IMR-90 (cell line): ENCODE measurements around the gene EEF1B2. TPM values are rescaled to one million over a fixed set of nuclear protein-coding genes. Genes with fewer than 3 reads are reported as not detected.

Source experiments
- ATAC-seq: fragments of 200-7000 bp; cut with Tn5 transposase; 2 replicates; pipeline ENCODE4 v1.9.1; 2020; ENCODE audit warnings: low read depth, mild to moderate bottlenecking, moderate library complexity
- BruUV-seq: library from RNA; stranded (reverse); fragments of 400-500 nt; replicated peaks from 2 replicates; lab custom pipeline; 2021; lab: Mats Ljungman, UMichigan
- CTCF ChIA-PET: fragments of 300-600 bp; formaldehyde crosslinking; extraction: SDS; loops from one replicate; lab custom pipeline; 2021; ENCODE audit warnings: antibody characterized with exemption; lab: Yijun Ruan, JAX
- POLR2A ChIA-PET: fragments of 300-600 bp; sonication (Branson Sonifier 250); formaldehyde crosslinking; loops from one replicate; lab custom pipeline; 2022; ENCODE audit warnings: antibody characterized with exemption; ENCODE audit not compliant: unreplicated experiment; lab: Charles Lee
- DNase-seq: peaks from one replicate; pipeline ENCODE4 v3.0.0; 2013
- H2AFZ ChIP-seq: replicated peaks from 2 replicates; pipeline ENCODE3; 2013; ENCODE audit warnings: low read length, mild to moderate bottlenecking; ENCODE audit not compliant: poor library complexity
- H2AK5ac ChIP-seq: 2 replicates; pipeline ENCODE4 v1.6.1; 2013; ENCODE audit warnings: low read depth, low read length, inconsistent platforms
- H2AK9ac ChIP-seq: replicated peaks from 2 replicates; pipeline ENCODE3; 2013; ENCODE audit warnings: mild to moderate bottlenecking, low read depth, low read length, moderate library complexity; ENCODE audit not compliant: poor library complexity
- H2BK120ac ChIP-seq: 2 replicates; pipeline ENCODE4 v1.6.1; 2013; ENCODE audit warnings: low read depth, low read length, inconsistent platforms
- H2BK15ac ChIP-seq: 3 replicates; pipeline ENCODE4 v1.6.1; 2013; ENCODE audit warnings: low read depth, low read length, inconsistent platforms
- H2BK20ac ChIP-seq: 2 replicates; pipeline ENCODE4 v1.6.1; 2013; ENCODE audit warnings: low read depth, mild to moderate bottlenecking, inconsistent platforms, low read length, moderate library complexity
- H2BK5ac ChIP-seq: 2 replicates; pipeline ENCODE4 v1.6.1; 2013; ENCODE audit warnings: mild to moderate bottlenecking, low read depth, low read length, inconsistent platforms; ENCODE audit not compliant: poor library complexity, severe bottlenecking
- H3K14ac ChIP-seq: replicated peaks from 2 replicates; pipeline ENCODE4 v1.6.1; 2013; ENCODE audit warnings: low read depth, low read length, inconsistent platforms
- H3K18ac ChIP-seq: 2 replicates; pipeline ENCODE4 v1.6.1; 2013; ENCODE audit warnings: low read depth, low read length, control low read depth
- H3K23ac ChIP-seq: 2 replicates; pipeline ENCODE4 v1.6.1; 2013; ENCODE audit warnings: low read depth, low read length, inconsistent platforms
- H3K27ac ChIP-seq: 2 replicates; pipeline ENCODE4 v1.5.1; 2013; ENCODE audit warnings: mild to moderate bottlenecking, control low read depth, low read length; ENCODE audit not compliant: insufficient read depth
- H3K27me3 ChIP-seq: 2 replicates; pipeline ENCODE4 v1.6.1; 2013; ENCODE audit warnings: low read length; ENCODE audit not compliant: control insufficient read depth, insufficient read depth
- H3K36me3 ChIP-seq: 2 replicates; pipeline ENCODE4 v1.6.1; 2013; ENCODE audit warnings: low read length, mixed read lengths; ENCODE audit not compliant: control insufficient read depth, insufficient read depth
- H3K4ac ChIP-seq: 2 replicates; pipeline ENCODE4 v1.6.1; 2013; ENCODE audit warnings: low read depth, low read length, inconsistent platforms
- H3K4me1 ChIP-seq: 2 replicates; pipeline ENCODE4 v1.6.1; 2013; ENCODE audit warnings: low read length, mixed read lengths; ENCODE audit not compliant: control insufficient read depth, insufficient read depth
- H3K4me2 ChIP-seq: 2 replicates; pipeline ENCODE4 v1.6.1; 2013; ENCODE audit warnings: low read depth, mild to moderate bottlenecking, control low read depth, low read length, moderate library complexity
- H3K4me3 ChIP-seq: 2 replicates; pipeline ENCODE4 v1.5.1; 2013; ENCODE audit warnings: low read depth, mild to moderate bottlenecking, control low read depth, low read length, moderate library complexity; ENCODE audit not compliant: insufficient read depth
- H3K56ac ChIP-seq: 2 replicates; pipeline ENCODE4 v1.6.1; 2013; ENCODE audit warnings: low read length, inconsistent platforms; ENCODE audit not compliant: insufficient read depth; ENCODE audit errors: extremely low read depth
- H3K79me1 ChIP-seq, 2 experiments: 2 replicates each; pipeline ENCODE4 v1.6.1; 2013; ENCODE audit warnings: low read length in 2 of 2, inconsistent platforms in 1 of 2, low read depth in 1 of 2
- H3K9ac ChIP-seq: 2 replicates; pipeline ENCODE4 v1.6.1; 2013; ENCODE audit warnings: low read depth, low read length, control low read depth
- H3K9me1 ChIP-seq: 2 replicates; pipeline ENCODE4 v1.6.1; 2013; ENCODE audit warnings: low read length, inconsistent platforms; ENCODE audit not compliant: insufficient read depth
- H3K9me3 ChIP-seq: 2 replicates; pipeline ENCODE4 v1.6.1; 2013; ENCODE audit warnings: low read length; ENCODE audit not compliant: control insufficient read depth, insufficient read depth
- H4K20me1 ChIP-seq: 2 replicates; pipeline ENCODE4 v1.6.1; 2013; ENCODE audit warnings: low read length, inconsistent platforms; ENCODE audit not compliant: insufficient read depth
- H4K5ac ChIP-seq: 2 replicates; pipeline ENCODE4 v1.6.1; 2013; ENCODE audit warnings: mild to moderate bottlenecking, low read depth, low read length, control low read depth
- H4K8ac ChIP-seq, 2 experiments: 2 replicates each; pipeline ENCODE4 v1.6.1; 2013; ENCODE audit warnings: low read depth in 2 of 2, low read length in 2 of 2, control low read depth in 1 of 2, inconsistent platforms in 1 of 2
- H4K91ac ChIP-seq: 2 replicates; pipeline ENCODE4 v1.6.1; 2013; ENCODE audit warnings: low read depth, low read length, inconsistent platforms; ENCODE audit not compliant: insufficient read depth
- BHLHE40 ChIP-seq: fragments of 150-350 bp; IDR thresholded peaks from 2 replicates; pipeline ENCODE4 v1.6.1; 2016; ENCODE audit warnings: mild to moderate bottlenecking, low read depth, low read length
- MAZ ChIP-seq: IDR thresholded peaks from 2 replicates; pipeline ENCODE4 v1.6.1; 2012; ENCODE audit warnings: low read depth, mild to moderate bottlenecking, low read length, improper control_type of control experiment, moderate library complexity, borderline replicate concordance
- MXI1 ChIP-seq: IDR thresholded peaks from 2 replicates; pipeline ENCODE4 v1.6.1; 2012; ENCODE audit warnings: low read depth, mild to moderate bottlenecking, low read length, moderate library complexity, borderline replicate concordance
- RFX5 ChIP-seq: IDR thresholded peaks from 2 replicates; pipeline ENCODE4 v1.8.0; 2012; ENCODE audit warnings: low read depth, mild to moderate bottlenecking, low read length, moderate library complexity
- WGBS, 2 experiments: methylation state at CpG; one replicate each; pipeline versions ENCODE4 v1.1.5 to v1.1.7; 2013; ENCODE audit warnings: missing lambda C conversion rate in 2 of 2; ENCODE audit not compliant: insufficient read length in 1 of 2; ENCODE audit errors: extremely low coverage in 2 of 2; 5-methylcytosine and 5-hydroxymethylcytosine counted together
- dilution Hi-C: fragments of 300-500 bp; cut with HindIII; formaldehyde crosslinking; loops from one replicate; pipeline ENCODE4 v1.14.3; 2018; ENCODE audit warnings: low sequenced_read_pairs; ENCODE audit not compliant: unreplicated experiment
- in situ Hi-C: fragments of 300-500 bp; cut with MboI; formaldehyde crosslinking; loops from 3 replicates; pipeline ENCODE4 v1.14.3; 2019; ENCODE audit warnings: low sequenced_read_pairs, inconsistent platforms, mixed read lengths
- intact Hi-C: fragments of 100-400 bp; cut with micrococcal nuclease; formaldehyde crosslinking; loops from 2 replicates; pipeline ENCODE4 v1.10.0; 2022
- polyA plus RNA-seq, 3 experiments: library from polyadenylated mRNA; depleted of rRNA; stranded (reverse); fragments of >200 nt; gene quantifications; 2 replicates each; pipeline ENCODE4 v1.2.3, GENCODE V29; 2012; ENCODE audit warnings: low replicate concordance in 1 of 3
- total RNA-seq: library from RNA; depleted of rRNA; stranded (reverse); fragments of >200 nt; gene quantifications from 2 replicates; pipeline ENCODE4 v1.2.3, GENCODE V29; 2012
- TF ChIP-seq, protein P1 (sequence below): fragments of 150-350 bp; IDR thresholded peaks from 2 replicates; pipeline ENCODE4 v1.6.1; 2017; ENCODE audit warnings: mild to moderate bottlenecking, antibody characterized with exemption, low read length, low read depth

EEF1B2 gene
- total and polyA plus RNA-seq, 2 of the 4 experiments (the other 2 are of a cell fraction), result 574 to 751 TPM

DNA sequence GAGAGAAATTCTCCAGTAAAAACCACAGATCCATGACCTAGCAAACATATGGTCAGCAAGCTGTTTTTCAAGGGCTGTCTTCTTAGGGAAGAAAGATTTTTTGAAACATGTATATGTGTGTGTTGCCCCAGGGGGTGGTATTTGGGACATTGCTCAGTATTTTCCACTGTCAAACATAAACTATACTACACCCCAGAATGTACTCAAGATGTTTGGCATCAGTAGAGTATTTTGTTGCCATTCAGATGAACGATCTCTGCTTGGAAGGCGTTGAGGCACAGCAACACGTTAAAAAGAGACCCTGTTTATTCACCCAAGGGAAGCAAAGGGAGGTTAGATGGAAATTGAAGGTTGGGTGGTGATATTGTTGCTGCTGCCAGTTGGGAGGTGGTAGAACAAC lies 30.0 kb downstream of the EEF1B2 start:
- DNase-seq, result no peak
- H3K4ac ChIP-seq, result no peak overlapping the region
- no peak overlapping the region for H3K4me2 ChIP-seq
- H4K5ac ChIP-seq, result no peak overlapping the region
- no TSS peak for BruUV-seq
- H2AK5ac ChIP-seq, result no peak overlapping the region
- TF ChIP-seq MAZ, result no peak
- TF ChIP-seq, protein P1, sequence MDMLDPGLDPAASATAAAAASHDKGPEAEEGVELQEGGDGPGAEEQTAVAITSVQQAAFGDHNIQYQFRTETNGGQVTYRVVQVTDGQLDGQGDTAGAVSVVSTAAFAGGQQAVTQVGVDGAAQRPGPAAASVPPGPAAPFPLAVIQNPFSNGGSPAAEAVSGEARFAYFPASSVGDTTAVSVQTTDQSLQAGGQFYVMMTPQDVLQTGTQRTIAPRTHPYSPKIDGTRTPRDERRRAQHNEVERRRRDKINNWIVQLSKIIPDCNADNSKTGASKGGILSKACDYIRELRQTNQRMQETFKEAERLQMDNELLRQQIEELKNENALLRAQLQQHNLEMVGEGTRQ, result no peak
- TF ChIP-seq MXI1, result no peak
- TF ChIP-seq BHLHE40, result no peak
- TF ChIP-seq RFX5, result no peak
- no peaks in the 10 kb centered on the region for H4K20me1 ChIP-seq
- POLR2A ChIA-PET, result no interaction called here
- in situ Hi-C loops (no loop called here), intact Hi-C loops (no loop called here), dilution Hi-C loops (no loop called here)
- no peaks in the 10 kb centered on the region for H3K9me1 ChIP-seq
- H2BK120ac ChIP-seq, result no peak overlapping the region
- H2AK9ac ChIP-seq, result no peak overlapping the region
- no peaks in the 10 kb centered on the region for H3K9me3 ChIP-seq
- no peak overlapping the region for H2BK5ac ChIP-seq
- H3K27me3 ChIP-seq, result no peaks in the 10 kb centered on the region
- CTCF ChIA-PET, result no interaction called here
- no peak overlapping the region for H3K27ac ChIP-seq
- H3K56ac ChIP-seq, result no peak overlapping the region
- ATAC-seq, result no peak
- H3K9ac ChIP-seq, result no peak overlapping the region
- no peak overlapping the region for H3K18ac ChIP-seq
- H3K4me1 ChIP-seq, result no peaks in the 10 kb centered on the region
- H3K14ac ChIP-seq, result no peak overlapping the region
- H4K8ac ChIP-seq, result no peak overlapping the region
- H3K79me1 ChIP-seq, result no peaks in the 10 kb centered on the region
- WGBS, 2 experiments, result no CpG with 5 or more reads among the region's 3 CpGs
- H3K23ac ChIP-seq, result no peak overlapping the region
- H4K91ac ChIP-seq, result no peak overlapping the region
- no peak overlapping the region for H2BK15ac ChIP-seq
- H3K36me3 ChIP-seq, result no peaks in the 10 kb centered on the region
- H3K4me3 ChIP-seq, result no peak overlapping the region
- no peak overlapping the region for H2BK20ac ChIP-seq
- H2AFZ ChIP-seq, result no peak overlapping the region
